Superior temporal gyrus (tissue), 1 donor: ENCODE results near the gene CDCP2.

Source experiments
- DNase-seq: peaks from one replicate; pipeline ENCODE4 v3.0.0-alpha.2; 2016; ENCODE audit errors: extremely low spot score

CDCP2 gene

GRCh38 chr1:54091666-54092065 lies 61.1 kb downstream of the CDCP2 start:
- DNase-seq: no peak

- no peak for DNase-seq
Observed at GRCh38 chr1:54088385-54088784, 64.4 kb downstream of the CDCP2 start.

DNA sequence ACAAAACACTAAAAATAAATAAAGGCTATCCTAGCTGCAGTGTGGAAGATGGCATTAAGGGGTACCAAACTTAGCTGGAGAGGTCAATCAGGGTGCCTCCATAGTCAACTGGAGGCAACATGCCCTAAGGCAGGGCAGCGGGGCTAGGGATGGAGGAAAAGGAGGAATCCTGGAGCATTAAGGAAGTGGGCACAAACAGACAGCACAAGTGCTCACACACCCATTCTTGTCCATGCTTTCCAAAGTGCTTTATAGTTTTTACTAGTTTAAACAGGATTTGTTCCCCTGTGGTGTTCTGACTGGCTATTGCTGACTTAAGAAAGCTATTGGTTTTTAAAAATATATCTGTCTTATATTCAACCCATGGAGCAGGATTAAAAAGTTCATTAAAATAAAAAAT lies 66.0 kb downstream of the CDCP2 start:
- no peak for DNase-seq

GRCh38 chr1:54084794-54085193 lies 68.0 kb downstream of the CDCP2 start:
- no peak for DNase-seq
